ENCODE measurements around the gene FAF1. TPM values are rescaled to one million over a fixed set of nuclear protein-coding genes. Genes with fewer than 3 reads are reported as not detected.

FAF1 gene
- total and polyA plus RNA-seq, 2 donors (not counting 1 experiment from before 2014, with no cell fraction given) = 39.6 to 40.0 TPM

GRCh38 chr1:50841791-50842387 is 118.2 kb downstream of the FAF1 start:
- H3K4me2 ChIP-seq (ENCODE audit: extremely low read depth, insufficient read depth, low read length) = no peak overlapping the region
- H3K27ac ChIP-seq (ENCODE audit: insufficient read depth, low read length) = no peak overlapping the region
- TF ChIP-seq, protein P1, sequence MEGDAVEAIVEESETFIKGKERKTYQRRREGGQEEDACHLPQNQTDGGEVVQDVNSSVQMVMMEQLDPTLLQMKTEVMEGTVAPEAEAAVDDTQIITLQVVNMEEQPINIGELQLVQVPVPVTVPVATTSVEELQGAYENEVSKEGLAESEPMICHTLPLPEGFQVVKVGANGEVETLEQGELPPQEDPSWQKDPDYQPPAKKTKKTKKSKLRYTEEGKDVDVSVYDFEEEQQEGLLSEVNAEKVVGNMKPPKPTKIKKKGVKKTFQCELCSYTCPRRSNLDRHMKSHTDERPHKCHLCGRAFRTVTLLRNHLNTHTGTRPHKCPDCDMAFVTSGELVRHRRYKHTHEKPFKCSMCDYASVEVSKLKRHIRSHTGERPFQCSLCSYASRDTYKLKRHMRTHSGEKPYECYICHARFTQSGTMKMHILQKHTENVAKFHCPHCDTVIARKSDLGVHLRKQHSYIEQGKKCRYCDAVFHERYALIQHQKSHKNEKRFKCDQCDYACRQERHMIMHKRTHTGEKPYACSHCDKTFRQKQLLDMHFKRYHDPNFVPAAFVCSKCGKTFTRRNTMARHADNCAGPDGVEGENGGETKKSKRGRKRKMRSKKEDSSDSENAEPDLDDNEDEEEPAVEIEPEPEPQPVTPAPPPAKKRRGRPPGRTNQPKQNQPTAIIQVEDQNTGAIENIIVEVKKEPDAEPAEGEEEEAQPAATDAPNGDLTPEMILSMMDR (conservative IDR thresholded peaks at IDR 0.05 in 1 of 2, IDR thresholded peaks at IDR 0.05 in 1 of 2; ENCODE audit: low read depth in 1 of 2, low read length in 2 of 2) = no peak
- TF ChIP-seq EZH2 (IDR thresholded peaks at IDR 0.05; ENCODE audit: low read length, missing control alignments) = no peak
- H3K79me2 ChIP-seq (ENCODE audit: control insufficient read depth, insufficient read depth, low read length) = peaks cover 2% of the 10 kb centered on the region
- H2AFZ ChIP-seq (ENCODE audit: low read length) = no peak overlapping the region
- H3K27me3 ChIP-seq (ENCODE audit: control insufficient read depth, insufficient read depth, low read length) = no peaks in the 10 kb centered on the region
- no peaks in the 10 kb centered on the region for H3K9me3 ChIP-seq (ENCODE audit: control insufficient read depth, insufficient read depth, low read depth, low read length)
- no peak overlapping the region for H3K4me3 ChIP-seq (replicated peaks in 1 of 4; ENCODE audit: control extremely low read depth in 1 of 4, insufficient read depth in 1 of 4, low read depth in 3 of 4, low read length in 4 of 4)
- H3K9ac ChIP-seq (ENCODE audit: insufficient read depth, low read length) = no peak overlapping the region
- DNase-seq (ENCODE audit: low read depth in 2 of 2) = peak; percentile 33 to 73
- H4K20me1 ChIP-seq (ENCODE audit: control insufficient read depth, extremely low read depth, insufficient read depth, low read length) = no peaks in the 10 kb centered on the region
- H3K36me3 ChIP-seq (ENCODE audit: control insufficient read depth, insufficient read depth, low read length) = no peaks in the 10 kb centered on the region
- H3K4me1 ChIP-seq (ENCODE audit: control insufficient read depth, extremely low read depth, insufficient read depth, low read length) = no peaks in the 10 kb centered on the region

- H3K4me1 ChIP-seq (ENCODE audit: control insufficient read depth, extremely low read depth, insufficient read depth, low read length) = no peaks in the 10 kb centered on the region
- no peaks in the 10 kb centered on the region for H4K20me1 ChIP-seq (ENCODE audit: control insufficient read depth, extremely low read depth, insufficient read depth, low read length)
- H3K79me2 ChIP-seq (ENCODE audit: control insufficient read depth, insufficient read depth, low read length) = no peaks in the 10 kb centered on the region
- H2AFZ ChIP-seq (ENCODE audit: low read length) = no peak overlapping the region
- no peaks in the 10 kb centered on the region for H3K27me3 ChIP-seq (ENCODE audit: control insufficient read depth, insufficient read depth, low read length)
- H3K4me3 ChIP-seq (replicated peaks in 1 of 4; ENCODE audit: control extremely low read depth in 1 of 4, insufficient read depth in 1 of 4, low read depth in 3 of 4, low read length in 4 of 4) = no peak overlapping the region
- H3K4me2 ChIP-seq (ENCODE audit: extremely low read depth, insufficient read depth, low read length) = no peak overlapping the region
- no peak for TF ChIP-seq EZH2 (IDR thresholded peaks at IDR 0.05; ENCODE audit: low read length, missing control alignments)
- TF ChIP-seq, protein P1 (conservative IDR thresholded peaks at IDR 0.05 in 1 of 2, IDR thresholded peaks at IDR 0.05 in 1 of 2; ENCODE audit: low read depth in 1 of 2, low read length in 2 of 2) = no peak
- H3K36me3 ChIP-seq (ENCODE audit: control insufficient read depth, insufficient read depth, low read length) = no peaks in the 10 kb centered on the region
- H3K27ac ChIP-seq (ENCODE audit: insufficient read depth, low read length) = no peak overlapping the region
- H3K9ac ChIP-seq (ENCODE audit: insufficient read depth, low read length) = no peak overlapping the region
- no peak for DNase-seq (ENCODE audit: low read depth in 2 of 2)
- no peaks in the 10 kb centered on the region for H3K9me3 ChIP-seq (ENCODE audit: control insufficient read depth, insufficient read depth, low read depth, low read length)
Measured at GRCh38 chr1:50836117-50836516, 124.0 kb downstream of the FAF1 start.

DNA sequence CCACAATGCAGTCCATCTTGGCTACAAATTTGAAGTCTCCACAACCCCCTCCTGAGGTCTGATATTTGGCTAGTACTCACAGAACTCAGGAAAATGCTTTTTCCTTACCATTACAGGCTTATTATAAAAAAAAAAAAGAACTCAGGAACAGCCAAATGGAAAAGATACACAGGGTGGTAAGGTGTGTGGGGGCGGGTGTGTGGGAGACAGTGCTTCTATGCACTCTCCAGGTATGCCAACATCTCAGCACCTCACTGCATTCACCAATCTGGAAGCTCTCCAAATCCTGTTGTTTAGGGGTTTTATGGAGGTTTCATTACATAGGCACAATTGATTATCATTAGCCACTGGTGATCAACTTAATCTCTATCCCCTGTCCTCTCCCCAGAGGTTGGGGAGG is 126.9 kb downstream of the FAF1 start:
- no peak overlapping the region for H3K4me3 ChIP-seq (replicated peaks in 1 of 4; ENCODE audit: control extremely low read depth in 1 of 4, insufficient read depth in 1 of 4, low read depth in 3 of 4, low read length in 4 of 4)

More for the DNA sequence above, 126.9 kb downstream of the FAF1 start:
- H3K79me2 ChIP-seq (ENCODE audit: control insufficient read depth, insufficient read depth, low read length) = no peaks in the 10 kb centered on the region
- H2AFZ ChIP-seq (ENCODE audit: low read length) = no peak overlapping the region
- no peaks in the 10 kb centered on the region for H3K36me3 ChIP-seq (ENCODE audit: control insufficient read depth, insufficient read depth, low read length)
- H3K27me3 ChIP-seq (ENCODE audit: control insufficient read depth, insufficient read depth, low read length) = no peaks in the 10 kb centered on the region
- DNase-seq (ENCODE audit: low read depth in 2 of 2) = no peak
- TF ChIP-seq, protein P1 (conservative IDR thresholded peaks at IDR 0.05 in 1 of 2, IDR thresholded peaks at IDR 0.05 in 1 of 2; ENCODE audit: low read depth in 1 of 2, low read length in 2 of 2) = no peak
- TF ChIP-seq EZH2 (IDR thresholded peaks at IDR 0.05; ENCODE audit: low read length, missing control alignments) = no peak
- no peaks in the 10 kb centered on the region for H3K9me3 ChIP-seq (ENCODE audit: control insufficient read depth, insufficient read depth, low read depth, low read length)
- no peaks in the 10 kb centered on the region for H3K4me1 ChIP-seq (ENCODE audit: control insufficient read depth, extremely low read depth, insufficient read depth, low read length)
- no peak overlapping the region for H3K27ac ChIP-seq (ENCODE audit: insufficient read depth, low read length)
- no peak overlapping the region for H3K4me2 ChIP-seq (ENCODE audit: extremely low read depth, insufficient read depth, low read length)
- no peak overlapping the region for H3K9ac ChIP-seq (ENCODE audit: insufficient read depth, low read length)
- no peaks in the 10 kb centered on the region for H4K20me1 ChIP-seq (ENCODE audit: control insufficient read depth, extremely low read depth, insufficient read depth, low read length)
